Omental fat pad (tissue), 4 donors: ENCODE data around the gene TSPAN15. TPM values are rescaled to one million over a fixed set of nuclear protein-coding genes. Genes with fewer than 3 reads are reported as not detected.

Experiments used
- ATAC-seq: fragments of 150-250 bp; one replicate; pipeline ENCODE4 v1.9.1; 2016; ENCODE audit warnings: mild to moderate bottlenecking, moderate library complexity; ENCODE audit not compliant: low FRiP score
- DNase-seq: peaks from one replicate; pipeline ENCODE4 v3.0.0-alpha.2; 2019; ENCODE audit warnings: low spot score
- total RNA-seq, 4 donors: library from RNA; depleted of rRNA; stranded (reverse); fragments of >200 nt; gene quantifications; one replicate each; pipeline ENCODE4 v1.1.0, GENCODE V29; 2016
- TF ChIP-seq, protein P1 (sequence below), 3 donors: fragments of 450-650 bp; IDR thresholded peaks; one replicate each; pipeline ENCODE4 v1.5.1; 2016 to 2017; ENCODE audit warnings: antibody characterized with exemption in 3 of 3, mild to moderate bottlenecking in 3 of 3, moderate library complexity in 2 of 3

TSPAN15 gene
- total RNA-seq, 4 donors from 2014 or later, result 45.6 to 141 (median 72.5) TPM

DNA sequence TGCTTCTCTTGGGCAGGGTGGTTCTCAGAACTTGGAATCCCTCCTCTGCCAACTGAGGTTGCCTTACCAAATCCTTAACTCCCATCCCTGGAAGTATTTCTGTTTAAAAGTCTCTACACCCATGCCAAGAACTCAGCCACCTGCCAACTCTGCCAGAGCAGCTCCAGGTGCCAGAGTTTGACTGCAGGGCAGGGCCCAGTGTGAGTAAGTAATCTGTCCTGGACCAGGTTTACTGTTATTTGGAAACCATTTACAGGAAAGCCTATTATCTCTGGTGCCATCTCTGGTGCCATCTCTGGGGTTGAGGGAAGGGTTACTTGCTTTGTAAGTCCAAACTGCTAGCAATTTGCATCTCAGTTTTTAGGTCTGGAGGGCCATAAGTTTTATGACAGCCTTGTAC is 2.5 kb downstream of the TSPAN15 start:
- no peak for DNase-seq
- no peak for ATAC-seq
- TF ChIP-seq, protein P1, sequence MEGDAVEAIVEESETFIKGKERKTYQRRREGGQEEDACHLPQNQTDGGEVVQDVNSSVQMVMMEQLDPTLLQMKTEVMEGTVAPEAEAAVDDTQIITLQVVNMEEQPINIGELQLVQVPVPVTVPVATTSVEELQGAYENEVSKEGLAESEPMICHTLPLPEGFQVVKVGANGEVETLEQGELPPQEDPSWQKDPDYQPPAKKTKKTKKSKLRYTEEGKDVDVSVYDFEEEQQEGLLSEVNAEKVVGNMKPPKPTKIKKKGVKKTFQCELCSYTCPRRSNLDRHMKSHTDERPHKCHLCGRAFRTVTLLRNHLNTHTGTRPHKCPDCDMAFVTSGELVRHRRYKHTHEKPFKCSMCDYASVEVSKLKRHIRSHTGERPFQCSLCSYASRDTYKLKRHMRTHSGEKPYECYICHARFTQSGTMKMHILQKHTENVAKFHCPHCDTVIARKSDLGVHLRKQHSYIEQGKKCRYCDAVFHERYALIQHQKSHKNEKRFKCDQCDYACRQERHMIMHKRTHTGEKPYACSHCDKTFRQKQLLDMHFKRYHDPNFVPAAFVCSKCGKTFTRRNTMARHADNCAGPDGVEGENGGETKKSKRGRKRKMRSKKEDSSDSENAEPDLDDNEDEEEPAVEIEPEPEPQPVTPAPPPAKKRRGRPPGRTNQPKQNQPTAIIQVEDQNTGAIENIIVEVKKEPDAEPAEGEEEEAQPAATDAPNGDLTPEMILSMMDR (IDR thresholded peaks at IDR 0.05), result no peak

DNA sequence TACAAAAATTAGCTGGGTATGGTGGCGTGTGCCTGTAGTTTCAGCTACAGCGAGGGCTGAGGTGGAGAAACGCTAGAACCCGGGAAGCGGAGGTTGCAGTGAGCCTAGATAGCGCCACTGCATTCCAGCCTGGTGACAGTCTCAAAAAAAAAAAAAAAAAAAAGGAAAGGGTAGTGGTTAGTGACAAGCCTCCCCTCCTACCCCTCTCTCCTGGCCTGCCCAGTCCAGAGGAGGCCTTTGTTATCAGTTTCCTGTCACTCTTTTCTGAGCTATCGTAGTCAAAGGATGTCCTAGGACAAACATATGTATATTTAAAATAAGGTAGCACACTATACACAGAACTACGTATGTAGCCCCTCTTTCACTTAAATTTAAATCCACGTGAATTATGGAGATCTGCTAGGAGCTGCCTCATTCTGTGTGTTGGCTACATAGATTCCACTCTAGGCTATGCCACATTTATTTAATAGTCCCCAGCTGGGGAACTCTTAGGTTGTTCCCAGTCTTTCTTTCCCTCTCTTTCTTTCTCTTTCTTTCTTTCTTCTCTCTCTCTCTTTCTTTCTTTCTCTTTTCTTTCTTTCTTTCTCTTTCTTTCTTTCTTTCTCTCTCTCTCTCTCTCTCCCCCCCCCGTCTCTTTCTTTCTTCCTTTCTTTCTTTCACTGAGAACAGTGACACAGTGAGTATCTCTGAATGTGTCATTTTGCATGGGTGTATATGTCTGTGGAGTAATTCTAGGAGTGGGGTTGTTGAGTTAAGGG is 3.9 kb downstream of the TSPAN15 start:
- DNase-seq (no peak), ATAC-seq (no peak)

DNA sequence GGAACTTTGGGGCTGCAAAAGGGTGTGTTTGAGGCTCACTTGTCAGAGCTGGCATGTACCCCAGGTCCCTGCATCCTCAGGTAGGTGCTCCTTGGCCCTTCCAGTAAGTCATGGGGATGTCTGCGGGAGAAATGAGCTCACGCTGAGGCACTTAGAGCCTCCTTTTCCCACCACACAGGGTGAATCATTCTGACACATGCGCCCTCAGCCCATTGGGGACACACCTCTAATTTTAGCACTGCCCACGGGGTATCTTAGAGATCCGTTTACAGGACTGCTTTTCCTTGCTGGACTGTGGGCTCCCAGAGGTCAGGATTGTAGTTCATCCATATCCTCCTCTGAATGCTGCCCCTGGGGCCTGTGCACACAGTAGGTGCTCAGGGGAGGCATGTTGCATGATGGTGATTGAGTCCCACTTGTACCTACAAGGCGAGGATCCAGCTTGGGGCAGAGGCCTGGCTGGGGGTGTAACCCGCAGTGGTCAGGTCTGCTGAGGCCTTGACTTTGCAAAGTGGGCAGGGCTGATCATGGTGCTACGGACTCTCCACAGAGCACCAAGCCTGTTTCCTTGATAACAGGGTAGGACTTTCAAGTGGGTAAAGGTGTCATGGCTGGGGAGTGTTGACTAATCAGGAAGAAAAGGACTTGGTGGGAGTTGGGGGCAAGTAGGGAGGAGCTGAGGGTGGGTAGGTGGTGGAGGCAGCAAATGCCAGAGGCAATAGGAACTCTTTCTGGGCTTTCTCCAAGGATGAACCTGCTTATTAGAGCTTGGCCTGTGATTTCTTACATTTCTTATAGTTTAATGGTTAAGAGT is 5.8 kb downstream of the TSPAN15 start:
- ATAC-seq (no peak), DNase-seq (no peak)
- TF ChIP-seq, protein P1 (IDR thresholded peaks at IDR 0.05), result no peak

More for the DNA sequence above, 3.9 kb downstream of the TSPAN15 start:
- TF ChIP-seq, protein P1 (IDR thresholded peaks at IDR 0.05), result no peak

DNA sequence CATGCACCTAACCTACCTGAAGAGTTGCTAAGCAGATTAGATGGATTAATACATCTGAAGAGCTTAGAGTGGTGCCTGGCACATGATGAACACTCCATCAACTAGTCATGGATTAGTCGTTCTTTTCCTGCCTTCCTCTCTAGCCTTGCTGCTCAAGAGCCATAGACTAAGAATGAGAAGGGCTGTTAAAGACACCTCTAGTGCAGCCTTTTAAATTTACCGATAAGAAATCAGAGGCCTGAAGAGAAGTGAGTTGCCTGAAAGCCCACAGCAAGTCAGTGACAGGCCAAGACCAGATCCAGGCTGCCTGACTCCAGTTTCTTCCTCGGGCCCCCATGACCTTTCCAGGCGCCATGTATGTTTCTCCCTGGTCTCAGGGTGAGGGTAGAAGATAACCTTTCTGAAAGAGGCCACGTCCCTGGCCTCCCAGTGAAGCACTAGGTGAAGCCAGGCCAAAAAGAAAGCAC is 6.5 kb downstream of the TSPAN15 start:
- ATAC-seq, result no peak
- no peak for DNase-seq
- TF ChIP-seq, protein P1 (IDR thresholded peaks at IDR 0.05), result no peak

DNA sequence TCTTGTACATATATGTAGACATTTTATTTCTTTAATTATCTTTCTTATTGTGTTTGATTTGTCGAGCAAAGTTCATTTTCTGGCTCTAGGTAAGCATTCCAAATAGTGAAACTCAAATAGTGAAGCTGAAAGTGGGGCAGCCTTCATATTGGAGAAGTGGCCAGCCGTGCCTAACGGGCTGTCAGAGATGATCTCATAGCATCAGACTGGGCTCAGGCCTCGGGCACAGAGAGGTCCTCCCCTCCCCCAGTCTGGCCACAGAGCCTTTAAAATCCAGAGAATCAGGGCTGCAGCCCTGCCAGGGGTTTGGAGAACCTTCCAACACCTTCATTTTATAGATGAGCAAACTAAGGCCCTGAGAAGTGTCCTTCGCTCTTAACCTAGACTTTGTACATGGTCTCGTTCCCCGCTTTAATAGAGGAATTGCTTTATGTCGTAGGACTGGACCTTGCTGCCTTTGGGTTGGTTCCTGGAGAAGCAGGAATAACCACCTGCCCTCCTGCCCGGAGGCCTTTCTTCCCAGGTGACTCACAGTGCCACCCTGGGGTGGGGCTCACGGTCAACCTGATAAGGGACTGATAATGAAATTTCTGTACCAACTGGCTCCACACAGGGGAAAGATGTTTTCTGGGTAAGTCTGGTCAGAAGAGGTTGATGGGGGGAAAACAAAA is 7.3 kb downstream of the TSPAN15 start:
- DNase-seq, result no peak
- TF ChIP-seq, protein P1 (IDR thresholded peaks at IDR 0.05), result no peak
- no peak for ATAC-seq

DNA sequence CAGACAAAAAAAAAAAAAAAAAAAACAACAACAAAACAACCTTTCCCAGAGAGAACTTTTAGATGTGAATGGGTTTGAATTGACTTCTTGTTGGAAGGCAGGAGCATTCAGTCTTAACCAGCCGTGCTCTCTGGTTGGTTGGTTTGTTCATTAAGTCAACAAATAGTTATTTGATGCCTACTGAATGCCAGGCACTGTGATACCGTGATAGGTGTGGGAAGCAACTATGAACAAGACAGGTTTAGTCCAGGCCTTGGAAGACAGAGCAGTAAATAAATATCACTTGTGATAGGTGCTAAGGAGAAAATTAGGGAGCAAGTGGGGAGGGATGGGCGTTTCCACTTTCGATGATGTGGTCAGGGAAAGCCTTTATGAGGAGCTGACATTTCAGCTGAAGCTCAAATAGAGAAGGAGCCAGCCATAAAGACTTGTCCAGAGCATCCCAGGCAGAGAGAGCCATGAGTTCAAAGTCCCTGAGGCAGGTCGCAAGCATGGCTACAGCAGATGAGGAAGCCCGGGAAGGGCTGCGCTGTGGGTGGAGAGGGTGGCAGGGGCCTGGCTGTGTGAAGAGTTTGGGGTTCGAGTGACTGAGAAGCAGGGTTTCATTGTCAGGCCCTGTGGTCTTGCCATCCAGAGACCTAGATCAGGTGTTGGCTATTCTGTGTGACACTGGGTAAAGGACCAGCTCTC is 8.0 kb downstream of the TSPAN15 start:
- TF ChIP-seq, protein P1 (IDR thresholded peaks at IDR 0.05), result no peak

More for the DNA sequence above, 8.0 kb downstream of the TSPAN15 start:
- DNase-seq (no peak), ATAC-seq (no peak)
